Glomerular visceral epithelial cell (primary cell): ENCODE results near the gene TMEM235.

ENCODE experiments used
- DNase-seq: peaks from one replicate; pipeline ENCODE4 v3.0.0-alpha.2; 2016; ENCODE audit errors: extremely low spot score

Gene TMEM235

DNA sequence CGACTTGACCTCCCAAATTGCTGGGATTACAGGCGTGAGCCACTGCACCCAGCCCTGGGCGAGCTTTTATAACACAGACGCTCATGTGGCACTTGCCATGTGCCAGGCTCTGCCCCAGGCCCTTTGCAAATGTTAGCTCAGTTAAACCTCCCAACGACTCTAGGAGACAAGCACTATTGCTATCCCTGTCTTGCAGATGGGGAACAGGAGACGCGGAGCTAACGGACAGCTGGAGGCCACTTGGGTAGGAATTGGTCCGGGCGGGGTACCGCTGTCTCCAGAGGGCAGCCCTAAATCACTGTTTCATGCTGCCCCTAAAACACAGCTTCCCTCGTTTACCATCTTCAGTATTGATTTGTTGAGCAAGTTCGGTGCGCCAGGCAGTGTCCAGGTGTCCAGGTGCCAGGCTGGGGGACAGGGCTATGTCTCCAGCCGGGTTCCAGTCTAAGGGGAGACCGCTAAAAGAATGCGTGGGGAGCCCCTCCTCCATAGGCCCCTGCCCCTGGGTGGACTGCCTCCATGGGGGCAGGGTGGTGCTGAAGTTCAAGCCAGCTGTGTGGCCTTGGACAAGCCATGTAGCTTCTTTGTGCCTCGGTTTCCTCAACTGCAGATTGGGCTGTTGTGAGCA is 23.7 kb downstream of the TMEM235 start:
- DNase-seq, result no peak

DNA sequence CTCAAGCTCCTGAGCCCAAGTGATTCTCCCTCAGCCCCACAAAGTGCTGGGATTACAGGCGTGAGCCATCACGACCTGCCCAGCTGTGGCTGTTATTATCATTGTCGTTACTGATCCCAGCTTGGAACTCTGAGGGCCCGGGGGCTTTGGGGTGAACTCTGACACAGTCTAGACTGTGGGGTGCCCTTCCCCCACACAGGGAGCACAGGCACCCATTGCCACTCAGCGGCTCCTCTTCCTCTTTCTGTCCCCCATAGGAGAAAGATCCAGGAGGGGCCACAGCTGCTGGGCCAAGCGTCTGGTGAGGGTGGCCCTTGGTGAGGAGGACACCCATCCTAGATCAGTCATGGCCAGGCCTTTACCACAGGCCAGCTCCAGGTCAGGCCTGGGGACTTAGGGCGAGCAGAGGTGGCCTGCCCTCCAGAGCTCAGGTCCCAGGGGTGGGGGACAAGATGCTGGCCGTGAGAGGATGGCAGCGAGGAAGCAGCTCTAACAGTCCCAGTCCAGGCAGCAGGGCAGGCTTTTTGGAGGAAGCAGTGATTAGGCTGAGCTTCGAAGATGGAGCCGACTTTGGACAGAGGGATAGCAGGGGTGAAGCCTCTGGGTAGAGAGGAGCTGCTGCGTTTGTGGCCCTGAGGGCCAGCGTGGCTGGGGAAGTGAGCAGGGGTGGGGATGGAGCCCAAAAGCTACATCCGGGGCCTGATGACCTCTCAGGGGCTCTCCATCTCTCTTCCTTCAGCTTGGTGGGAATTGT is 24.7 kb downstream of the TMEM235 start:
- no peak for DNase-seq

DNA sequence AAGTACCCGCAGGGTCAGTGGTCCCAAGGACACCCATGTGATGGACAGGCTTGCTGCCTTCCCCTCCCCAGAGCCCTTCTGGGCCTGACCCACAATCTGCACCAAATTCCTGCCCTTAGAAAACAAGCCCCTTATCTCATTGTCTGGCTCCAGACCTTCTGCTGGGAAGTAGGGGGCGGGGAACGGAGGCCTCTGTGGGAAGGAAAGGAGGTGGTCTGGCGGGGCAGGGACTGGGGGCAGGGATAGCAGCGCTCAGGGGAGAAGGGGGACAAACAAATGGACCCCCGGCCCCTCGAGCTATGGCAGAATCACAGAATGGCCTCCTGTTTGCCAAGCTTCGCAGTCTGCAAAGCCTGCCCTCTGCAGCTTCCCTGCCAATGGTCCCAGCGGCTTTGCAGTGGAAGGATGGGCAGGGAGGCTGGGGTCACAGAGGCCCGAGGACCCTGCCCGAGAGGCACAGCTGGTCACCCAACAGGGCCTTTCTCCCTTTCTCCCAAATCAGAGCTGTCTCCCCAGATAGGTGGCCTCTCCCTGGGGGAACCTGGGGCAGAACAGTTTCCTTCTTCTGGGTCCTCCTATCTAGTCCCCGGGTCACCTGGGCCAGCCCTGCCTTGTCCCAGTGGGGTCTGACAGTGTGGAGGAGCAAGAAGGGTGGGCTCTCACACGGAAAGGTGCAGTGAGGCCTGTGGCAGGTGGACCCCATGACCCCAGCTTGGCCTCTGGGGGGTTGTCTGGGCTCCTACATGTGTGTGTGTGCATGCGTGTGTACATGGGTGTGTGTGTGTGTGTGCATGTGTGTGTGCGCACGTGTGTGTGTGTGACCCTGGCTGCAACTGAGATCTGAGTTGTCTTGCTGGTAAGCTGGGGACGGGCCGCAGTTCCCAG is 25.5 kb downstream of the TMEM235 start:
- DNase-seq, result no peak

DNA sequence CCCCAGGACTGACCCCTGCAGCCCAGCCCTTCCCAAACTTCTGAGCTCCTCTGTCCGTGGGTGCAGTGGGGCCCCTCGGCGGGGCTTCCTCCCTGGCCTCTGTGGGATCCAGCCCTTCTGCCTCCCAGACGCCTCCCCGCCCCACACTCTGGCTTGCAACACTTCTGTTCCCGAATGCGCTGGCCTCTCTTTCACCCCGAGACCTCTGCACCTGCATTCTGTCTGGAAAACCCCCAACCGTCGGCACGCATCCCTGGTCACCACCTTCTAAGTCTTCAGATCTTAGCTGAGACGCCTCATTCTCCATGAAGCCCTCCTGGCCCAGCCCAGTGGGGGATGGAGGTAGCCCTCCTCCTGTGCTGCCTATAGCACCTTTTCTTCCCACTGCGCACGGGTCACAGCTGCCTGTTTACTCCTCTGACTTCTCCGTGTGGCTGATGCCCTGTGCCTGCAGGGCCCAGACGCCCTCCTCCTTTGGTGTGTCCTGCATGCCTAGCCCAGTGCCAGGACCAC is 26.4 kb downstream of the TMEM235 start:
- DNase-seq, result no peak

DNA sequence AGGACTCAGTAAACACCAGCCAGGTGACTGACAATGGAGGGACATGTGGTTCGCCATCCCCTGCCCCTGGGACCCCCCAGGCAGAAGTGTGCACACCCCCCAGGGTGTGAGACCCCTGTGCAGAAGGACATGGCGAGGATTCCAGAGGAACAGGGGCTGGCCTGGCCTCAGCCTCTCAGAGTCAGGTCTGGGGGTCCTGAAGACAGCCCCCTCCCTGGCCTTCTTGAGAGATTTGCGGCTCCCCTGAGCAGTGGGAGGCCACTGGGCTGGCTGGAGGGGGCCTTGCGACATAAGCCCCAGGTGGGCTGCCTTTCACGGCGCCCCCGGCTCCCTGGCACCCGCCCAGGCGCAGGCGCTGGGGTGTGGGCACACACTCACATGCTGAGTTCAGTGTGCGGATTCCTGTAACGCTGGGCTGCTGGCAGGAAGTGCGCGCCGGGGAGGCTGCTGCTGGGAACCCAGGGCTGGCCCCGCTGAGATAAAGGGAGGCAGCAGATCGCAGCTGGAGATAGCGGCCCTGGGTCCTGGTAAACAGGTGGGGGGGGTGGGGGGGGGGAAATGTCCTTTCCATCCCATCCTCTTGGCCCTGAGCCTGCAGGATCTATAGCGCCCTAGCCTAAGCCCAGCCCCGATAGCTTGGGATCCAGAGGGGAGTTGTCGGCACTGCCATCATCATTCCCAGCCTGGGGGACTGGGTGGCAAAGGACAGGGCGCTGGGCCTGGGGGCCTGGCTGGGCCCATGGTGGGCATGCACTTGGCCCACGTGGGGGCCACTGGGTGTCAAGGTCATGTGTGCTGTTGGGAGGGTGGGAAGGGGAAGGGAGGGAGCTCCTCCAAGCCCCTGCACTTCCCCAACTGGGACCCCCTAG is 27.1 kb downstream of the TMEM235 start:
- DNase-seq, result no peak

DNA sequence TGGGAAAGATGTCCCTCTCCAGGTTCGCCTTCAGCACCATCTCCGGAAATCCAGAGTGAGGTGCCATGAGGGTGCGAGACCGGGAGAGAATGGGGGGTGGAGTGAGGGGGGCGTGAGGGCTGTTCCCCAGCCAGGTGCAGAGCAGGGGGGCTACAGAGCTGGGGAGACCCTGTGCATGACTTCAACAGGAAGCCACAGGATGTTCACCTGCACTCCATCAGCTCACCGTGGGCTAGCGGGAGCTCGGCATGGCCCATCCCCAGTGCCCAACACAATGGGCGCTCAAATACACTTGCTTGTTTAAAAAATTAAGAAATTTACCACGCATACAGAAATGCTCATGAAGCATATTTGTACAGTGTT is 27.7 kb downstream of the TMEM235 start:
- no peak for DNase-seq

DNA sequence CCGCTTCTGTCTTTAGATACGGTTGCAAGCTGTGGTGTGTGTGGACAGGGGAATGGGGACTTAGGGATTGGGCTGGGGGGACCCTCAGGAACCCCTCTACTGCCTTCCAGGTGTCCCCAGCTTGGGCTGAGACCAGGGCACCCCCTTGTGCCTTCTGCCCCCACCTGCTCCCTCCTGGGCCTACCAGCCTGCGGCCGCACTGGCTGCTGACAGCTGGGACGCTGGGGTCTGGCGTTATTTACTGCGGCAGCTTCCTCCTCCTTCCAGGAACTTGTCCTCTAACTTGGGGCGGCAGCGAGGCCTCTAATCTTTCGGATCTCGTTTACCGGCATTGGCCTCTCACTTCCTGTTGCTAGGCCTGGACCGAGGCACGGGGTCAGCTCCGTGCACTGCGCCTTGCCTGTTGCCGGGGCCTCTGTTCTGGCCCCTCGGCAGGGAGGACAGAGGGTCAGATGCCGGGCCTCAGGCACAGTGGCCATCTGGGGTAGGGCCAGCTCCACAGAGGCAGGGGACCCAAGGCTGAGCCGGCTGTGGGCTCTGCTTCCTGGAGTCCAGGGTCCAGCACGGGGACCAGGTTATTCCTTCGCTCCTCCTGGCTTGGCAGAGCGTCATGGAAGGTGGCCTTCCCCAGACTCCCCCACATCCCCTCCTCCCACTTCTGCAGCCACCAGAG is 31.8 kb downstream of the TMEM235 start:
- no peak for DNase-seq

DNA sequence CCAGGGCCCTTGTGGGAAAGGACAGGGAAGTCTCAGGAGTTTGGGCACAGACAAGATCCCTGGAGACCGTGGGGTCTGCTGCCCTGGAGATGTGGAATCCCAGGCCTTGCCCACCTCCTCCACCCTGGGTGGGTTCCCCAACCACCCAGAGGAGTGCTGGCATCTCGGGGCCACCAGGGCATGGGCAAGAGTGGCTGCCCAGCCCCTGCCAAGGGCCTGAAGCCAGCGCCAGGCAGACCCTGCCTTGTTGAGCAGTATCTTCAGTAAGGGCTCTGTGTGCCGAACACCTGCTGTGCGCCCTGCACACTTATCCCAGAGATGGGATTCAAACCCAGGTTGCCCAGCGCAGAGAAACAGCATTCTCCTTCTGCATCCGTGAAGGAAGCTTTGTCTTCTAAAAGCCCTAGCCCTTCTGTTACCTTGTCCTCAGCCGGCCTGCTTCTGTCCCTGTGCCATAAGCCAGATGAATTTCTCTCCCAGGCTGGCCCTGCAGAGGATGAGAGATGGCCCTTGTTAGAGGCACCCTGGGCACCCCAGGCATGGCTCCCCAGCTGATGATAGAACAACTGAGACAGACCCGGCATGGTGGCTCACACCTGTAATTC is 32.4 kb downstream of the TMEM235 start:
- no peak for DNase-seq

DNA sequence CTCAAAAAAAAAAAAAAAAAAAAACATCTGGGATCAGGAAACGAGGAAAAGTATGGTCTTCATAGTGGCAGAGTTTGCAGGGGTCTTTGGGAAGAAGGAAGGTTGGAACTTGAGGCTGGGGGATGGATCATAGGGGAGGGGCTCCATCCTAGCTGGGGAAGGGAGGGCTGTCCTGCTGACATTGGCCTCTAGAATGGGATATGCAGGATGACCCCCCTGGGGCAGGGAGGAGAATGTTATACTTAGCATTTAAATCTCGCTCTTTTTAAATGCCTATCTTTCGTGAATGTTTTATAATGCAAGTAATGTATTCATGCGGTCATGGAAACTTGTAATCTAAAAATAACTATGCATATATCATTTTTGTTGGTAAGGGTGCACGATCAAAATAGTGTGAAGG is 33.2 kb downstream of the TMEM235 start:
- no peak for DNase-seq

DNA sequence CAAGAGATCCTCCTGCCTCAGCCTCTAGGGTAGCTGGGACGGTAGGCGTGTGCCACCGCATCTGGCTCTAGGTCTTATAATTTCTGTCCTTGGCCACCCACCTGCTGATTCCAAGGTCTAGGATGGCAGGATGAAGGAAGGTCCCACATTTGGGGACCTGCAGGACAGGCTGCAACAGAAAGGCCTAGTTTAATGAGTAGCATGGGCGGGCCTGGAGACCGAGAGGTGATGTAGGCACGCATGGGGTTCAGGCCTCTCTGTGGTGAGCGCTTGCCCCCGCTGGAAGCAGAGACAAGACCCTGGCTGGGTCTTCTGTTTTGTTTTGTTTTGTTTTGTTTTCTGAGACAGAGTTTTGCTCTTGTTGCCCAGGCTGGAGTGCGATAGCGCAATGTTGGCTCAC is 33.7 kb downstream of the TMEM235 start:
- DNase-seq, result no peak

DNA sequence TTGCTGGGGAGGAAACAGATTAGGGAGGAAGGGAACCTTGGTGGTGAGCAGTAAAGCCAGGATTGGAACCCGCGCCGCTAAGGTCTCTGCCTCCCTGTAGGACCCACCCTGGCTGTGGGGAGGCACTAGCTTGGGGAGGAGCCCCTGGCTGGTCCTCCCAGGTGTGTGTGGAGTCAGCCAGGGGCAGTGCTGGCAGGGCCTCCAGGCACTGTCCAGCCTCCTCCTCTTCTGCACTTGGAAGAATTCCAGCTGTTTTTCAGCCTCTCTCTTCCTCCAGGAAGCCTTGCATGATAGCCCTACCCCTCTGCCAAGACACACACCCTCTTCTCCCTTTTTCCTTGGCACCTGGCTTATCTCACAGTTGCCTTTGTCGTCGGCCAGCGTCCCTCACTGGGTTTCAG is 34.8 kb downstream of the TMEM235 start:
- DNase-seq, result no peak

DNA sequence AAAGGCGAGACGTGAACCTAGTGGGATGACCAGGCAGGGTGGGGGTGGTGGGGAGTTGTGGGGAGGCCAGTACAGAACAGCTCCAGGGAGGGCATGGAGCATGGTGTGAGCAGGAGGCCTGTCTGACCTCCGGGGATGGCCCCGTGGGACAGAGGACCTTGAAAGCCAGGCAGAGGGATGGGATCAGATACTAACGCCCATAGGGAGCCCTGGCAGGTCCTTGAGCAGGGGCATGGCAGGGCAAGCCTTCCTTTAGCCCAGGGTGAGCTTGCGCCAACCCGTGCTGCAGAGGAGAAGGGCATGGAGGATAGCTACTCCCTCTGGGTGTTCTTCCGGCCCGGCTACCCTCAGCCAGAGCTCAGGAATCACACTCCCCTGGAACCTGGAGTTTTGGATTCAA is 35.3 kb downstream of the TMEM235 start:
- no peak for DNase-seq

DNA sequence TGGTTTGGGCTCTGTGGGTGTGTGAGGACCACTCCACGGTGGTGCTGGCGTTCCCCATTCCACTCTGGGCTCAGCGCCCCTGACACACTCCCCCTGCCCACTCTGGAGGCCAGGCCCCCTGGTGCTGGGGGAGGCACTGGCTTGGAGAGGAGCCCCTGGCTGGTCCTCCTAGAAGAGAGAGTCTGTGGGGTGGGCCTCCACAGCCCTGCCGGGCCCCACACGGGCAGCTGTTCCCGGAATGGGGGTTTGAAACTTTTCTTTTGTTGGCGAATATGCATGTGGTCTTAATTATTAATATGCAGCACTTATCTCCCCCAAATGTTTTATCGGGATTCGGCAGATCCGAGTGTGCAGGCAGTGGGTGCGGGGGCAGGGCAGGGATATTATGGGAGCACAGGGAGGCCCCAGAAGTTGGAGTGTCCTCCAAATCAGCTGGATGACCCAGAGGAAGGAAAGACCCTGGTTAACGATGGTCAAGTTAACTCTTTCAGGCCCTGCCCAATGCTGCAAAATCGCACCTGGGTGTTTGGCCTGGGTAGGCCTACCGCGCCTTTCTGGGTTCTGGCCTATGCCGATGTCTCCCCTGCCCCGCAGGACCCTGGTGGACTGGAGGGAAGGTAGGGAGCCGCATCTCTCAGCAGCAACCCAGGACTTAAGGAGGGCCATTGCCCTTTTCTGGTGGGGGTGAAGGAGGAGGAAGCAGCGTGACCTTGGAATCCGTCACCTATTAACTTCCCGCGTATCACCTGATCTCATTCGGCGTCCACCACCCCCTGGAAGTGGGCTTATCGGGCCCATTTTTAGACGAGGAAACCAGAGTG is 36.0 kb downstream of the TMEM235 start:
- DNase-seq, result no peak

DNA sequence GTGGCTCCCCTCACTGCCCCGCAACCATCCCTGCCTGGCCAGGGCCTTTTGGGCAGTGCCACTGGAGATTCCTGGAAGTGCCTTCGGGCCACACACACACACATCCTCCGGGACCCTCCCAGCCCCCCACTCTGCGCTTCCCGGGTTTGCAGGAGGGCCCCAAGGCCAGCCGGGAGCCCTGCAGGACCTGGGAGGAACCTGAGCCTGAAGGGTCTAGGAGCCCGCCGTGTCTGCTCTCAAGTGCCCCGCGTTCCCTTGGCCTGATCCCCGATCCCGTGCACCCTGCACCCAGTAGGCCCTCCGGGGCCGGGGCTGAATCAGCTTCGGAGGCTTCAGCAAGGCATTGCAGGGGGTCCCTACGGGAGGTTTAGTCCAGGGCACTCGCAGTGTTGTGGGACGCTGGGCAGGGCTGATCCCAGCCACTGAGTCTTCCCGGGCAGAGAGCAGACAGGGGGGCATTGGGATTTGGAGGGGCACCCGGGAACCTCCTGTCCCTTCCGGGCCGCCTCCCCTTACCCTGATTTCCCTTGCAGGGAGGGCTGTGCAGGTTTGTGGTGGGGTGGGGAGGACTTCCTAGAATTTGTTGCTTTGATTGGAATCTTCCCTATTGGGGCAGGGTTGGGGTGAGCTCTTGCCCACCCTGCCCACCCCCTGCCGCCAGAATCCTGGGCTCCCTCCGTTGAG is 36.9 kb downstream of the TMEM235 start:
- DNase-seq, result no peak

DNA sequence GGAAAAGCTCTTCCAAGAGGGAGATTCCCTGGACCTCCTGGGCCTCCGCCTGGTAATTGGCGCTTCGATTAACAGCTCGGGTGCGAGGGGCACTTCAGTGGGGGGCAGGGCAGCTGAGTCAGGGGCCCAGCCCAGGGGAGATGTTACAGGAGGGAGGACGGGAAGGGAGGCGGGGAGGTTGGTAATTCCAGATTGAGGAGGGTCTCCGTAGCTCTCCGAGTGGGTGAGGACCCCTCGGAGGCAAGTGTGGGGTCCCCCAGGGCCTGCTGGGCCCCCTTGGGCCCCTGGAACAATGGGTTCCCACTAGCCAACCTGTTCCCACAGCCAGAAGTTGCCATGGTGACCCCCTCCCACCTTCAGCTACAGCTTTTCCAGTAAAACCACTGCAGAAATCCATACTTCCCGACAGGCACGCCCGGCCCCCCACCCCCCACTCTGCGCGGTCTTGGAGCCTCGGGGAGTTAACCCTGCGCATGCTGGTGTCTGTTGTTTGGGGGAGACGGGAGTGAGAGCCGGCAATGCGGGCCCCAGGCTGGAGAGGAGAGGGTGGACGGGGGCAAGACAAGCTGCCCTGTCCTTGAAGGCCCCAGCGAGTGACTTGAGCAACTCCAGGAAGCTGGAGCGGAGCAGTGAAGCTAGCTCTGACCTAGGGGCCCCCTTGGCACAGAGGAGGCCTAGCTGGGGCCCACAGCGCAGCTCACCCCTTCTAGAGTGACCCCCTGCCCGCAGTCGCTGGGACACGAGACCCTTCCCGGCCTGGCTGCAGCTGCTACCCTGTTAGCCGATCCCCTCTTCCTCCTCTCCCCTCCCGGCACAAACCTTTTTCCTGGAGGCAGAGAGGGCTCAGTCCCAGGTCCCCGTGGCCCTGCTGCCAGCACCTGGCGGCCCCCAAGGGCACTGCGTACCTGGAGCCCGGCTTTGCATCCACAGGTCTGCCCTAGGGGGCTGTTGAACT is 37.8 kb downstream of the TMEM235 start:
- DNase-seq, result no peak

DNA sequence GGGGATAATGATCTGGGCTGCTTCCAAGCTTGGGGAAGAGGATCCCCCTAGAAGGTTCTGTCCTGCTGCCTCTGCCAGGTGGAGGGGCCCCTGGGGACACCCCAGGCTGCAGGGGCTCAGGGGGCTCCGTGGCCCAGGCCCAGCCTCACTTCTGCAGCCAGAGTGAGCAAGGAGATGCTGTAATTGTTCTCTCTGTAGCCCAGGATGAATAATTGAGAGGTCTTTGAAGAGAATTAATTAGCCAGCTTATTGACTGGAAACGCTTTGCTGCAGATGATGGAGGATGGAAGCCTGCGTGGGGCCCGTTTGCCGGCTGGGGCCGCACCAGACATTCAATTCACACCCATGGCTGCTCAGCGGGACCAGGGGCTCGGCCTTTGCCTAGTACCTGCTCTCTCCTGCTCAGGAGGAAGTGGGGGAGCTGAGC is 38.5 kb downstream of the TMEM235 start:
- DNase-seq, result no peak

DNA sequence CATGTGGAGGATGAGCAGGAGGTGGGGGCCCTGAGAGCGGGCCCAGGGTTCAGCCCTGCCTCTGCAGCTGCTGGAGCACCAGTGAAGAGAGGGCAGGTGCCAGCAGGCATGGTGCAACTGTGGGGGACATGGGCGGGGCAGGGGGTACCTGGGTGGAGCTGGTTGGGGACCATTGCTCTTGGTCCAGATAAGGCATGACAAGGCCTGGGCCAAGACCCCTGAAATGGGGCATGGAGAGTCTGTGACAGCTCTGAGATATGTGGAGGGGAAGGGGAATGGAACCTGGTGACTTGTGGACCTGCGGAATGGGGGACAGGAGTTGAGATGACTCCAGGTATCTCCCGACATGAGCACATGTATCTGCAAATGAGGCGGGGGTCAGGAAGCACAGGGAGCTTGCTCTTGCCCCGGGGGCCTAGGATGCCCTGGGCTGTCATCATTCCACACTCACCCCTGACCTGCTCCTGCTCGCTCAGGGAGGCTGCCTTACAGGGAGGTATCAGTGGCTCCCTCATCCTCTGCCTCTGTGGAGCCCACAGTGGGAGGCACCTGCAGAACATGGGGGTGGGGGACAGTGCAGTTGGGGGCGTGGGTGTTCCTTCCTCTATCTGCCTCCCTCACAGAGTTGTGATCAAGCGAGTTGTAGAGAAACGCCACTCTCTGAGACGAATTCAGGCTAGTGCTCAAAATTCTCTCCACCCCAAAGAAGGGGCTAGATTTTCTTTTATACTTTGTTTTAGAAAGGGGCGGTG is 40.2 kb downstream of the TMEM235 start:
- no peak for DNase-seq
